HCT116 (cell line): ENCODE data around the gene GLRX3. TPM values are rescaled to one million over a fixed set of nuclear protein-coding genes. Genes with fewer than 3 reads are reported as not detected.

Experiments
- ATAC-seq: fragments of 200-7000 bp; cut with Tn5 transposase; 2 replicates; pipeline ENCODE4 v1.9.1; 2020; ENCODE audit warnings: mild to moderate bottlenecking, moderate library complexity
- BruUV-seq: library from RNA; stranded (reverse); fragments of 400-500 nt; replicated peaks from 2 replicates; lab custom pipeline; 2021; lab: Mats Ljungman, UMichigan
- CTCF ChIA-PET: fragments of 300-600 bp; sonication (Branson Sonifier 250); formaldehyde crosslinking; loops from one replicate; lab custom pipeline; 2021; ENCODE audit warnings: antibody characterized with exemption; lab: Charles Lee
- POLR2A ChIA-PET: fragments of 300-600, 350-600 bp; sonication (Branson Sonifier 250); formaldehyde crosslinking; loops from one replicate; lab custom pipeline; 2021; ENCODE audit warnings: antibody characterized with exemption; lab: Charles Lee
- RAD21 ChIA-PET, 2 experiments: fragments of 300-600 bp; sonication (Branson Sonifier 250); formaldehyde crosslinking; loops; one replicate each; lab custom pipeline; 2023; ENCODE audit warnings: low total read pairs in 2 of 2; ENCODE audit not compliant: uncharacterized antibody in 2 of 2, unreplicated experiment in 2 of 2, low non-redundant PET in 1 of 2; lab: Charles Lee
- DNase-seq: peaks from one replicate; pipeline ENCODE4 v3.0.0-alpha.2; 2010; ENCODE audit warnings: low read depth, low spot score
- H2AFZ ChIP-seq: fragments of 200-600 bp; shearing (Covaris generic), sonication (generic); 2 replicates; pipeline ENCODE4 v1.6.1; 2017; ENCODE audit warnings: low read depth, mixed run types, mixed read lengths, antibody characterized with exemption, low read length; ENCODE audit not compliant: poor library complexity, severe bottlenecking
- H3K27ac ChIP-seq: 2 replicates; pipeline ENCODE4 v1.5.1; 2012; ENCODE audit warnings: low read depth, low read length
- H3K27me3 ChIP-seq: fragments of 200-600 bp; sonication (generic); 2 replicates; pipeline ENCODE4 v1.6.1; 2016; ENCODE audit warnings: mixed run types, low read length, mixed read lengths; ENCODE audit not compliant: insufficient read depth
- H3K36me3 ChIP-seq, 2 experiments: fragments of 200-500 bp in 1 of 2; fragments of 200-600 bp in 1 of 2; sonication (Bioruptor generic) in 1 of 2; sonication (generic) in 1 of 2; 2 replicates each; pipeline versions ENCODE4 v1.5.1 to v1.6.1; 2014 to 2016; ENCODE audit warnings: low read length in 2 of 2, inconsistent platforms in 1 of 2, mixed read lengths in 1 of 2, mixed run types in 1 of 2; ENCODE audit not compliant: insufficient read depth in 2 of 2, control insufficient read depth in 1 of 2
- H3K4me1 ChIP-seq, 2 experiments: fragments of 200-600 bp in 1 of 2; sonication (generic) in 1 of 2; 2 replicates each; pipeline versions ENCODE4 v1.5.1 to v1.6.1; 2012 to 2017; ENCODE audit warnings: low read length in 2 of 2, inconsistent platforms in 1 of 2, mild to moderate bottlenecking in 1 of 2, mixed read lengths in 1 of 2, mixed run types in 1 of 2, moderate library complexity in 1 of 2; ENCODE audit not compliant: insufficient read depth in 2 of 2, control insufficient read depth in 1 of 2
- H3K4me2 ChIP-seq: fragments of 200-600 bp; sonication (generic); 2 replicates; pipeline ENCODE4 v1.6.1; 2017; ENCODE audit warnings: mixed run types, low read length, mixed read lengths
- H3K4me3 ChIP-seq, 2 experiments: fragments of 200-600 bp in 1 of 2; sonication (generic) in 1 of 2; replicated peaks in 1 of 2; 2 replicates each; pipeline ENCODE4 v1.5.1; 2011 to 2016; ENCODE audit warnings: low read length in 2 of 2, control low read depth in 1 of 2, low read depth in 1 of 2, mild to moderate bottlenecking in 1 of 2, mixed read lengths in 1 of 2, mixed run types in 1 of 2
- H3K79me2 ChIP-seq: fragments of 200-600 bp; sonication (generic); 2 replicates; pipeline ENCODE4 v1.6.1; 2017; ENCODE audit warnings: mild to moderate bottlenecking, mixed run types, low read length, moderate library complexity, mixed read lengths; ENCODE audit not compliant: insufficient read depth
- H3K9ac ChIP-seq: fragments of 200-600 bp; sonication (generic); 2 replicates; pipeline ENCODE4 v1.6.1; 2016; ENCODE audit warnings: low read length, mixed read lengths
- H3K9me2 ChIP-seq: fragments of 200-600 bp; sonication (generic), shearing (Covaris generic); 2 replicates; pipeline ENCODE4 v1.6.1; 2017; ENCODE audit warnings: mixed run types, mild to moderate bottlenecking, moderate library complexity; ENCODE audit not compliant: insufficient read depth
- H3K9me3 ChIP-seq, 2 experiments: fragments of 200-500 bp in 1 of 2; fragments of 200-600 bp in 1 of 2; sonication (Bioruptor generic) in 1 of 2; sonication (generic) in 1 of 2; 2 replicates each; pipeline ENCODE4 v1.6.1; 2014 to 2017; ENCODE audit warnings: low read length in 2 of 2, mixed read lengths in 2 of 2, inconsistent platforms in 1 of 2, low read depth in 1 of 2, mild to moderate bottlenecking in 1 of 2, mixed run types in 1 of 2, moderate library complexity in 1 of 2; ENCODE audit not compliant: control insufficient read depth in 1 of 2, insufficient read depth in 1 of 2
- H4K20me1 ChIP-seq: fragments of 200-600 bp; sonication (generic), shearing (Covaris generic); 2 replicates; pipeline ENCODE4 v1.6.1; 2017; ENCODE audit warnings: mixed run types, mild to moderate bottlenecking, moderate library complexity; ENCODE audit not compliant: insufficient read depth
- ATF3 ChIP-seq: IDR thresholded peaks from 2 replicates; pipeline ENCODE4 v1.6.1; 2012
- CBX3 ChIP-seq: IDR thresholded peaks from 2 replicates; pipeline ENCODE4 v1.6.1; 2012; ENCODE audit warnings: low read depth
- EGR1 ChIP-seq: IDR thresholded peaks from 2 replicates; pipeline ENCODE4 v1.6.1; 2012; ENCODE audit warnings: low read depth
- ELF1 ChIP-seq: IDR thresholded peaks from 2 replicates; pipeline ENCODE4 v1.6.1; 2012; ENCODE audit warnings: low read depth, borderline replicate concordance
- EZH2 ChIP-seq: fragments of 200-600 bp; sonication (generic); IDR thresholded peaks from 2 replicates; pipeline ENCODE4 v1.6.1; 2017; ENCODE audit warnings: antibody characterized with exemption, mixed run types
- EZH2phosphoT487 ChIP-seq: fragments of 200-600 bp; IDR thresholded peaks from 2 replicates; pipeline ENCODE4 v1.6.1; 2018; ENCODE audit warnings: antibody characterized with exemption, borderline replicate concordance
- JUND ChIP-seq: IDR thresholded peaks from 2 replicates; pipeline ENCODE4 v1.6.1; 2012
- POLR2A ChIP-seq: IDR thresholded peaks from 2 replicates; pipeline ENCODE4 v1.7.0; 2011; ENCODE audit warnings: borderline replicate concordance; ENCODE audit not compliant: insufficient read depth, insufficient read length; ENCODE audit errors: extremely low read depth
- POLR2AphosphoS5 ChIP-seq: IDR thresholded peaks from 2 replicates; pipeline ENCODE4 v1.6.1; 2011; ENCODE audit warnings: mild to moderate bottlenecking, low read depth, low read length, moderate library complexity
- RAD21 ChIP-seq: IDR thresholded peaks from 2 replicates; pipeline ENCODE4 v1.6.1; 2012; ENCODE audit warnings: low read depth, mild to moderate bottlenecking
- REST ChIP-seq: IDR thresholded peaks from 2 replicates; pipeline ENCODE4 v1.6.1; 2012; ENCODE audit warnings: low read depth
- SIN3A ChIP-seq: IDR thresholded peaks from 2 replicates; pipeline ENCODE4 v1.6.1; 2012; ENCODE audit warnings: low read depth
- TCF7L2 ChIP-seq: IDR thresholded peaks from 2 replicates; pipeline ENCODE4 v1.7.0; 2011; ENCODE audit warnings: borderline replicate concordance, inconsistent platforms; ENCODE audit not compliant: insufficient read depth, insufficient read length; ENCODE audit errors: extremely low read depth
- YY1 ChIP-seq: IDR thresholded peaks from 2 replicates; pipeline ENCODE4 v1.6.1; 2011; ENCODE audit warnings: low read length, low read depth, moderate library complexity, mild to moderate bottlenecking; ENCODE audit not compliant: insufficient replicate concordance; ENCODE audit errors: extremely low read depth
- ZFX ChIP-seq: fragments of 450-650 bp; IDR thresholded peaks from 2 replicates; pipeline ENCODE4 v1.6.1; 2017
- intact Hi-C: fragments of 100-400 bp; cut with micrococcal nuclease; formaldehyde crosslinking; loops from 2 replicates; pipeline ENCODE4 v1.10.0; 2022
- total RNA-seq: library from RNA; stranded (reverse); gene quantifications from one replicate; pipeline ENCODE4 v1.2.1, GENCODE V29; 2021; ENCODE audit not compliant: unreplicated experiment
- TF ChIP-seq, protein P1 (sequence below): IDR thresholded peaks from 2 replicates; pipeline ENCODE4 v1.6.1; 2012

The GLRX3 gene
- total RNA-seq, 1 experiment from 2014 or later = 59.1 TPM

- Histone ChIP-seq H2AFZ (no peak overlapping the region), H3K27me3 (no peaks in the 10 kb centered on the region), H4K20me1 (no peaks in the 10 kb centered on the region), H3K36me3 (0 out of 4 replicates have a peak, but pooled peaks cover 0 to 6% of the 10 kb centered on the region in 2 experiments), H3K9me3 (no peaks in the 10 kb centered on the region), H3K9ac (no peak overlapping the region), H3K4me1 (no peaks in the 10 kb centered on the region), H3K4me2 (no peak overlapping the region), H3K79me2 (peaks cover 4% of the 10 kb centered on the region; the same call in 1 of the 2 replicates), H3K9me2 (no peaks in the 10 kb centered on the region), H3K27ac (no peak overlapping the region), H3K4me3 (no peak overlapping the region)
- intact Hi-C loops = loop anchor here (10.0 kb wide), 1 partner anchor 290 kb away; no protein-coding TSS in a partner anchor
- no TSS peak for BruUV-seq
- ChIA-PET POLR2A (no interaction called here), RAD21 (no interaction called here), CTCF (no interaction called here)
- TF ChIP-seq EZH2 (no peak), EGR1 (no peak), RAD21 (no peak), POLR2A (no peak), SIN3A (no peak), EZH2phosphoT487 (no peak), CBX3 (no peak), ELF1 (no peak)
- TF ChIP-seq, protein P1, sequence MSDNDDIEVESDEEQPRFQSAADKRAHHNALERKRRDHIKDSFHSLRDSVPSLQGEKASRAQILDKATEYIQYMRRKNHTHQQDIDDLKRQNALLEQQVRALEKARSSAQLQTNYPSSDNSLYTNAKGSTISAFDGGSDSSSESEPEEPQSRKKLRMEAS = no peak
- ATAC-seq (no peak), DNase-seq (no peak)
Observed at GRCh38 chr10:130174328-130174727, 38.1 kb downstream of the GLRX3 start.

DNA sequence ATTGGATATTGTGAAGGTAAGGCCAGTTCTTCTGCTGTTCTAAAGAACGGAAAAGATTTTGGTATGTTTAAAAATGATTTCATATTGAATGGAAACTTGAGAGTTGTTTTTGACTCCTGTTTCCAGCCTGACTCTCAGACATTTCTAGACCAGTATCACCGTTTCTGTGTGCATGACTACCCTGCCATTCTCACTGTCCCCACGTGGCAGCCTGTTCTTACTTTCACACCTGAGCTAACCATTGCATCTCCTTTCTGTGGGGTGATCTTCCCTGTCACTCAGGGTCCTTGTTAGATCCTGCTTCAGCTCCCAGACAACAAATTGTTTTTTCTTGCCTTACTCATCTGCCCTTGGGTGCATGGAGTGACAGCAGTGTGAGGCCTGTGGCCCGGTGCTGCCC lies 38.9 kb downstream of the GLRX3 start:
- Histone ChIP-seq H3K9ac (no peak overlapping the region), H3K4me3 (no peak overlapping the region), H3K9me2 (no peaks in the 10 kb centered on the region), H2AFZ (no peak overlapping the region), H3K79me2 (no peaks in the 10 kb centered on the region; the same call in 1 of the 2 replicates), H3K36me3 (0 out of 4 replicates have a peak, but pooled peaks cover 0 to 6% of the 10 kb centered on the region in 2 experiments), H4K20me1 (no peaks in the 10 kb centered on the region), H3K4me2 (no peak overlapping the region), H3K4me1 (no peaks in the 10 kb centered on the region), H3K27ac (no peak overlapping the region), H3K9me3 (no peaks in the 10 kb centered on the region), H3K27me3 (no peaks in the 10 kb centered on the region)
- RAD21 ChIA-PET = no interaction called here
- BruUV-seq = no TSS peak
- DNase-seq (no peak), ATAC-seq (no peak)
- CTCF ChIA-PET = interaction anchor here (1.1 kb wide), 1 partner anchor 15 kb away, joined by 3 read pairs; no protein-coding TSS in a partner anchor
- intact Hi-C loops = loop anchor here (5.0 to 10.0 kb wide), 2 partner anchors 203 to 290 kb away; no protein-coding TSS in a partner anchor
- POLR2A ChIA-PET = no interaction called here
- no peak for TF ChIP-seq POLR2AphosphoS5
- TF ChIP-seq SIN3A = no peak
- no peak for TF ChIP-seq EZH2phosphoT487
- no peak for TF ChIP-seq ATF3
- TF ChIP-seq, protein P1 = no peak
- no peak for TF ChIP-seq ZFX
- TF ChIP-seq JUND = no peak
- TF ChIP-seq POLR2A = no peak
- TF ChIP-seq RAD21 = no peak
- TF ChIP-seq TCF7L2 = no peak
- no peak for TF ChIP-seq REST
- TF ChIP-seq YY1 = no peak
- TF ChIP-seq EZH2 = no peak
- TF ChIP-seq CBX3 = no peak
